ENCODE data around the gene AK5. TPM values are rescaled to one million over a fixed set of nuclear protein-coding genes. Genes with fewer than 3 reads are reported as not detected.

AK5 gene
- total and polyA plus RNA-seq, 2 experiments from 2014 or later, result 8.8 to 12.2 TPM

DNA sequence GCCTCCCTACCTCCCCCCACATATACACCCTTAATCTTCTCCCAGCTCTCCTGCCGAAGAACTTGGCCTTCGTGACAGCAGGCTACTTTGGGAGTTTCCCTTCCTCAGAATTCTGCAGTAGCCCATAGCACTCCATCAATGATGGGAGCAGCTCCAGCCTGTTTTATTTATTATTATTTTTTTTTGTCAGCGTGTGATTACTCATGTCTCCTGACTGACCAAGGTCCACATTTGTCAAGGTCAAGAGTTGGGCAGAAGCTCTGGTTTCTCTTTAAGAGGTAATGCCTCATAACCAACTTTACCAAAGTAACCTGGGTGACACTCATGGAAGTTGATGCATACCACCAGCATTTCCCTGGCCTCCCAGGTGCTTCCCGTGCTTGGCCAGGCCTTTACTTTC lies 275.2 kb downstream of the AK5 start:
- Histone ChIP-seq H3K79me2 (replicated peaks; ENCODE audit: insufficient read depth) (no peaks in the 10 kb centered on the region), H3K27ac (ENCODE audit: low read depth) (no peak overlapping the region), H3K27me3 (ENCODE audit: insufficient read depth) (no peaks in the 10 kb centered on the region), H4K20me1 (replicated peaks; ENCODE audit: insufficient read depth) (no peaks in the 10 kb centered on the region), H3K4me3 (no peak overlapping the region), H3K4me2 (no peak overlapping the region), H3K9me2 (ENCODE audit: insufficient read depth) (no peaks in the 10 kb centered on the region; the same call in 1 of the 2 replicates), H3K4me1 (ENCODE audit: insufficient read depth) (no peaks in the 10 kb centered on the region), H3F3A (replicated peaks; ENCODE audit: low read depth) (no peaks in the 10 kb centered on the region), H2AFZ (no peak overlapping the region), H3K36me3 (ENCODE audit: insufficient read depth) (no peaks in the 10 kb centered on the region; the same call in 1 of the 2 replicates)
- H3K27ac Mint-ChIP-seq, result no peak overlapping the region; the same call in 1 of the 2 replicates
- no peaks in the 10 kb centered on the region; the same call in 2 of the 3 replicates for H3K36me3 Mint-ChIP-seq (ENCODE audit: low read depth)
- H3K4me3 Mint-ChIP-seq, result no peak overlapping the region
- H3K27me3 Mint-ChIP-seq (ENCODE audit: insufficient read depth, low read depth, poor library complexity), result peaks cover 4% of the 10 kb centered on the region
- no peaks in the 10 kb centered on the region for H3K9me3 Mint-ChIP-seq
- H3K4me1 Mint-ChIP-seq, result peaks cover 5% of the 10 kb centered on the region
- TF ChIP-seq EZH2phosphoT487 (IDR thresholded peaks at IDR 0.05; ENCODE audit: unreplicated experiment), result no peak
- TF ChIP-seq, protein P1, sequence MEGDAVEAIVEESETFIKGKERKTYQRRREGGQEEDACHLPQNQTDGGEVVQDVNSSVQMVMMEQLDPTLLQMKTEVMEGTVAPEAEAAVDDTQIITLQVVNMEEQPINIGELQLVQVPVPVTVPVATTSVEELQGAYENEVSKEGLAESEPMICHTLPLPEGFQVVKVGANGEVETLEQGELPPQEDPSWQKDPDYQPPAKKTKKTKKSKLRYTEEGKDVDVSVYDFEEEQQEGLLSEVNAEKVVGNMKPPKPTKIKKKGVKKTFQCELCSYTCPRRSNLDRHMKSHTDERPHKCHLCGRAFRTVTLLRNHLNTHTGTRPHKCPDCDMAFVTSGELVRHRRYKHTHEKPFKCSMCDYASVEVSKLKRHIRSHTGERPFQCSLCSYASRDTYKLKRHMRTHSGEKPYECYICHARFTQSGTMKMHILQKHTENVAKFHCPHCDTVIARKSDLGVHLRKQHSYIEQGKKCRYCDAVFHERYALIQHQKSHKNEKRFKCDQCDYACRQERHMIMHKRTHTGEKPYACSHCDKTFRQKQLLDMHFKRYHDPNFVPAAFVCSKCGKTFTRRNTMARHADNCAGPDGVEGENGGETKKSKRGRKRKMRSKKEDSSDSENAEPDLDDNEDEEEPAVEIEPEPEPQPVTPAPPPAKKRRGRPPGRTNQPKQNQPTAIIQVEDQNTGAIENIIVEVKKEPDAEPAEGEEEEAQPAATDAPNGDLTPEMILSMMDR (conservative IDR thresholded peaks at IDR 0.05; ENCODE audit: low read depth in 2 of 2), result no peak
- no peak for TF ChIP-seq CREB1 (CRISPR knock-in tag; IDR thresholded peaks at IDR 0.05; ENCODE audit: low read depth)
- peak; percentile 25; the same call in 1 of the 3 replicates for ATAC-seq
- no peak for DNase-seq (ENCODE audit: low spot score)

DNA sequence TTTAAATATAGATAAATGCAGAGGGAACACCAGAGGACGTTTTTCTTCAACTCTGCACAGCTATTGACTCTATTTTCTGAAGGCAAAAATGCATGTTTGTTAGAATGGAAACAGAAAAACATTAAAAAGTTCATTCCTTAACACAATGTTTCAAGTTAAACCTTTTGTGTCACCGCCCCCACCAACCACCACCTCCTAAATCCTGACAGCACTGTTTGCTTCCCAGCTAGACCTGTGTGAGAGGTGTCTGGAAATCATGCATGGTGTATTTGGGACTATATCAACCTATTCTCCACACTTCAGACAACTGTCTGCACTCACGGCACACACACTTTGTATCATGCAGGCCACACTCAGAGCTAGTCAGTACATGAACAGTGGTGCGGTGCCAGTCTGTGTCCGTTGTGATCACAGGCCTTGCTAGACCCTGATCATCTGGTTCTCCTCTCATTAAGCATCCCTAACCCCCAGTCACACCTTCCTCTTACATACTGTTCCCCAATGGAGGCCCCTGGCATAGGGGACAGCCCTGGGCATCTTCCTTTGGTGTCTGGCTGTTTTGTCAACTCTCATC lies 276.9 kb downstream of the AK5 start:
- Histone ChIP-seq H2AFZ (no peak overlapping the region), H3K79me2 (replicated peaks; ENCODE audit: insufficient read depth) (no peaks in the 10 kb centered on the region), H3K36me3 (ENCODE audit: insufficient read depth) (no peaks in the 10 kb centered on the region; the same call in 1 of the 2 replicates), H3F3A (replicated peaks; ENCODE audit: low read depth) (no peaks in the 10 kb centered on the region), H4K20me1 (replicated peaks; ENCODE audit: insufficient read depth) (no peaks in the 10 kb centered on the region), H3K27ac (ENCODE audit: low read depth) (no peak overlapping the region), H3K4me3 (no peak overlapping the region), H3K4me2 (no peak overlapping the region), H3K9me2 (ENCODE audit: insufficient read depth) (no peaks in the 10 kb centered on the region; the same call in 1 of the 2 replicates), H3K4me1 (ENCODE audit: insufficient read depth) (no peaks in the 10 kb centered on the region), H3K27me3 (ENCODE audit: insufficient read depth) (no peaks in the 10 kb centered on the region)
- TF ChIP-seq, protein P2, sequence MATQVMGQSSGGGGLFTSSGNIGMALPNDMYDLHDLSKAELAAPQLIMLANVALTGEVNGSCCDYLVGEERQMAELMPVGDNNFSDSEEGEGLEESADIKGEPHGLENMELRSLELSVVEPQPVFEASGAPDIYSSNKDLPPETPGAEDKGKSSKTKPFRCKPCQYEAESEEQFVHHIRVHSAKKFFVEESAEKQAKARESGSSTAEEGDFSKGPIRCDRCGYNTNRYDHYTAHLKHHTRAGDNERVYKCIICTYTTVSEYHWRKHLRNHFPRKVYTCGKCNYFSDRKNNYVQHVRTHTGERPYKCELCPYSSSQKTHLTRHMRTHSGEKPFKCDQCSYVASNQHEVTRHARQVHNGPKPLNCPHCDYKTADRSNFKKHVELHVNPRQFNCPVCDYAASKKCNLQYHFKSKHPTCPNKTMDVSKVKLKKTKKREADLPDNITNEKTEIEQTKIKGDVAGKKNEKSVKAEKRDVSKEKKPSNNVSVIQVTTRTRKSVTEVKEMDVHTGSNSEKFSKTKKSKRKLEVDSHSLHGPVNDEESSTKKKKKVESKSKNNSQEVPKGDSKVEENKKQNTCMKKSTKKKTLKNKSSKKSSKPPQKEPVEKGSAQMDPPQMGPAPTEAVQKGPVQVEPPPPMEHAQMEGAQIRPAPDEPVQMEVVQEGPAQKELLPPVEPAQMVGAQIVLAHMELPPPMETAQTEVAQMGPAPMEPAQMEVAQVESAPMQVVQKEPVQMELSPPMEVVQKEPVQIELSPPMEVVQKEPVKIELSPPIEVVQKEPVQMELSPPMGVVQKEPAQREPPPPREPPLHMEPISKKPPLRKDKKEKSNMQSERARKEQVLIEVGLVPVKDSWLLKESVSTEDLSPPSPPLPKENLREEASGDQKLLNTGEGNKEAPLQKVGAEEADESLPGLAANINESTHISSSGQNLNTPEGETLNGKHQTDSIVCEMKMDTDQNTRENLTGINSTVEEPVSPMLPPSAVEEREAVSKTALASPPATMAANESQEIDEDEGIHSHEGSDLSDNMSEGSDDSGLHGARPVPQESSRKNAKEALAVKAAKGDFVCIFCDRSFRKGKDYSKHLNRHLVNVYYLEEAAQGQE (IDR thresholded peaks at IDR 0.05; ENCODE audit: unreplicated experiment), result no peak
- no peak for TF ChIP-seq CREB1 (CRISPR knock-in tag; IDR thresholded peaks at IDR 0.05; ENCODE audit: low read depth)
- no peak for TF ChIP-seq EZH2 (IDR thresholded peaks at IDR 0.05; ENCODE audit: low read depth, unreplicated experiment)
- no peak for TF ChIP-seq NANOG (IDR thresholded peaks at IDR 0.05; ENCODE audit: borderline replicate concordance)
- TF ChIP-seq, protein P3, sequence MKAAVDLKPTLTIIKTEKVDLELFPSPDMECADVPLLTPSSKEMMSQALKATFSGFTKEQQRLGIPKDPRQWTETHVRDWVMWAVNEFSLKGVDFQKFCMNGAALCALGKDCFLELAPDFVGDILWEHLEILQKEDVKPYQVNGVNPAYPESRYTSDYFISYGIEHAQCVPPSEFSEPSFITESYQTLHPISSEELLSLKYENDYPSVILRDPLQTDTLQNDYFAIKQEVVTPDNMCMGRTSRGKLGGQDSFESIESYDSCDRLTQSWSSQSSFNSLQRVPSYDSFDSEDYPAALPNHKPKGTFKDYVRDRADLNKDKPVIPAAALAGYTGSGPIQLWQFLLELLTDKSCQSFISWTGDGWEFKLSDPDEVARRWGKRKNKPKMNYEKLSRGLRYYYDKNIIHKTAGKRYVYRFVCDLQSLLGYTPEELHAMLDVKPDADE (IDR thresholded peaks at IDR 0.05), result no peak
- TF ChIP-seq, protein P1 (conservative IDR thresholded peaks at IDR 0.05; ENCODE audit: low read depth in 2 of 2), result no peak
- peaks cover 5% of the 10 kb centered on the region for H3K4me1 Mint-ChIP-seq
- no peak for ATAC-seq
- no peak overlapping the region for H3K4me3 Mint-ChIP-seq
- no peak overlapping the region for H3K27ac Mint-ChIP-seq
- no peaks in the 10 kb centered on the region for H3K9me3 Mint-ChIP-seq
- H3K27me3 Mint-ChIP-seq (ENCODE audit: insufficient read depth, low read depth, poor library complexity), result peaks cover 4% of the 10 kb centered on the region
- no peaks in the 10 kb centered on the region; the same call in 2 of the 3 replicates for H3K36me3 Mint-ChIP-seq (ENCODE audit: low read depth)
- no peak for DNase-seq (ENCODE audit: low spot score)

Measured in GM23338 (cell line).